HT1080 (cell line): ENCODE results near the gene CAMTA1. TPM values are rescaled to one million over a fixed set of nuclear protein-coding genes. Genes with fewer than 3 reads are reported as not detected.
"Not testable (repeated sequence)": the region's sequence is repeated elsewhere in the genome, so short reads cannot be mapped to it uniquely, and the experiment has no call there.

Source experiments
- DNase-seq: peaks from one replicate; pipeline ENCODE4 v3.0.0-alpha.2; 2015; ENCODE audit warnings: low read depth
- small RNA-seq: library from RNA; depleted of rRNA; stranded (forward); fragments of <200 nt; gene quantifications from one replicate; pipeline ENCODE3, GENCODE V24; 2014
- total RNA-seq: library from RNA; depleted of rRNA; stranded (reverse); fragments of >200 nt; shearing (Covaris generic); gene quantifications from 2 replicates; pipeline ENCODE4 v1.2.3, GENCODE V29; 2014; rRNA removed

Gene CAMTA1
- total RNA-seq, 1 experiment from 2014 or later: 59.2 TPM

- DNase-seq: peak; percentile 70
These were observed 998.0 kb downstream of the CAMTA1 start for GRCh38 chr1:7783178-7783711.

GRCh38 chr1:7783826-7784491 is 998.7 kb downstream of the CAMTA1 start, which contains the start of gene PER3:
PER3 (plus strand) TSS chr1:7784291; CDS start chr1:7784878, 587 bp downstream.
- DNase-seq: peak; percentile 96

- DNase-seq: no peak
These were observed 999.3 kb downstream of the CAMTA1 start for GRCh38 chr1:7784492-7785071.

- no peak for DNase-seq
These were observed 999.9 kb downstream of the CAMTA1 start for GRCh38 chr1:7785108-7785507.

GRCh38 chr1:7786795-7787194 is 1001.5 kb downstream of the CAMTA1 start:
- no peak for DNase-seq

- no peak for DNase-seq
These were observed 1004.6 kb downstream of the CAMTA1 start for GRCh38 chr1:7789828-7790227.

GRCh38 chr1:7791027-7791426 is 1005.8 kb downstream of the CAMTA1 start:
- DNase-seq: not testable (repeated sequence)

GRCh38 chr1:7795406-7795805 is 1010.2 kb downstream of the CAMTA1 start:
- no peak for DNase-seq

- no peak for DNase-seq
These were observed 1020.2 kb downstream of the CAMTA1 start for GRCh38 chr1:7805460-7805859.

GRCh38 chr1:7808253-7808844 is 1023.1 kb downstream of the CAMTA1 start:
- DNase-seq: peak; percentile 31

- DNase-seq: no peak
These were observed 1024.5 kb downstream of the CAMTA1 start for GRCh38 chr1:7809742-7810141.

- peak; percentile 93 for DNase-seq
These were observed 1025.1 kb downstream of the CAMTA1 start for GRCh38 chr1:7810395-7810794.

GRCh38 chr1:7811476-7811875 is 1026.2 kb downstream of the CAMTA1 start:
- DNase-seq: no peak

GRCh38 chr1:7813677-7814373 is 1028.6 kb downstream of the CAMTA1 start:
- DNase-seq: no peak

Small RNAs within 50 kb of the gene (small RNA-seq; reads per million reads assigned to genes)
- gene AL359881.1 (not detected), gene AL590128.1 (not detected), gene RNU1-8P (0.07 reads per million)

Other genes with a start within 250 kb of the CAMTA1 start
- gene NOL9, start 230.9 kb upstream of the CAMTA1 start, total RNA-seq: 35.5 and 44.3 TPM in 2 replicates
- gene TAS1R1, start 230.1 kb upstream of the CAMTA1 start, total RNA-seq: not detected in 2 replicates
- gene ZBTB48, start 205.5 kb upstream of the CAMTA1 start, total RNA-seq: 14.4 and 17.1 TPM in 2 replicates
- 32.0 and 34.4 TPM in 2 replicates for gene KLHL21, start 182.6 kb upstream of the CAMTA1 start, total RNA-seq
- gene PHF13, start 171.7 kb upstream of the CAMTA1 start, total RNA-seq: 6.9 and 15.4 TPM in 2 replicates
- gene THAP3, start 160.6 kb upstream of the CAMTA1 start, total RNA-seq: 20.9 and 22.0 TPM in 2 replicates
- gene DNAJC11, start 83.6 kb upstream of the CAMTA1 start, total RNA-seq: 40.6 and 44.7 TPM in 2 replicates